HG02973 (cell line): ENCODE measurements around the gene GCK.

Experiments
- ATAC-seq: cut with Tn5 transposase; IDR thresholded peaks from one replicate; pipeline ENCODE4 v1.9.1; 2021; ENCODE audit warnings: moderate library complexity; ENCODE audit not compliant: unreplicated experiment

Gene GCK

GRCh38 chr7:44158096-44158872 lies 31.0 kb downstream of the GCK start:
- ATAC-seq = no peak

GRCh38 chr7:44157116-44158080 lies 31.8 kb downstream of the GCK start:
- no peak for ATAC-seq

- no peak for ATAC-seq
Observed at GRCh38 chr7:44156453-44157010, 32.7 kb downstream of the GCK start.

- ATAC-seq = no peak
Observed at GRCh38 chr7:44155191-44156185, 33.8 kb downstream of the GCK start.

- ATAC-seq = no peak
Observed at GRCh38 chr7:44154703-44155102, 34.5 kb downstream of the GCK start.

GRCh38 chr7:44153948-44154335 lies 35.3 kb downstream of the GCK start:
- ATAC-seq = no peak

GRCh38 chr7:44152971-44153947 lies 36.0 kb downstream of the GCK start:
- no peak for ATAC-seq

- ATAC-seq = no peak
Observed at GRCh38 chr7:44151956-44152355, 37.3 kb downstream of the GCK start.

- ATAC-seq = no peak
Observed at GRCh38 chr7:44150966-44151941, 38.0 kb downstream of the GCK start.

GRCh38 chr7:44150466-44150832 lies 38.8 kb downstream of the GCK start:
- no peak for ATAC-seq

GRCh38 chr7:44149571-44150465 lies 39.4 kb downstream of the GCK start:
- no peak for ATAC-seq

GRCh38 chr7:44148961-44149536 lies 40.2 kb downstream of the GCK start:
- no peak for ATAC-seq

- no peak for ATAC-seq
Observed at GRCh38 chr7:44148166-44148565, 41.1 kb downstream of the GCK start.

- no peak for ATAC-seq
Observed at GRCh38 chr7:44147026-44147991, 41.9 kb downstream of the GCK start.
